NCI-H146 treated with DMSO at 0.1 percent for 48 hours (cell line): ENCODE data around the gene NSUN6.

Experiments used
- DNase-seq: peaks from one replicate; lab custom pipeline; 2025; ENCODE audit not compliant: unreplicated experiment; lab: John Stamatoyannopoulos, UW

Gene NSUN6

DNA sequence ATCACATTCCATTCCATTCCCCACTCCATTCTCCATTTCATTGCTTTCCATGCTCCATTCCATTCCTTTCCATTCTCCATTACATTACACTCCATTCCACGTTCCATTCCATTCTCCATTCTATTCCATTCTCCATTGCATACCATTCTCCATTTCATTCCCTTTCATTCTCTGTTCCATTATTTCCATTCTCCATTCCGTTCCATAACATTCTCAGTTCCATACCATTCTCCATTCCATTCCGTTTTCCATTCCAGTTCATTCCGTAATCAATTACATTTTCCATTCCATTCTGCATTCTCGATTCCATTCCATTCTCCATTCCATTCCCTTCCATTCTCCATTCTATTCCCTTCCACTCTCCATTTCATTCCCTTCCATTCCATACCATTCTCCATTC lies 86.4 kb downstream of the NSUN6 start:
- no peak for DNase-seq

DNA sequence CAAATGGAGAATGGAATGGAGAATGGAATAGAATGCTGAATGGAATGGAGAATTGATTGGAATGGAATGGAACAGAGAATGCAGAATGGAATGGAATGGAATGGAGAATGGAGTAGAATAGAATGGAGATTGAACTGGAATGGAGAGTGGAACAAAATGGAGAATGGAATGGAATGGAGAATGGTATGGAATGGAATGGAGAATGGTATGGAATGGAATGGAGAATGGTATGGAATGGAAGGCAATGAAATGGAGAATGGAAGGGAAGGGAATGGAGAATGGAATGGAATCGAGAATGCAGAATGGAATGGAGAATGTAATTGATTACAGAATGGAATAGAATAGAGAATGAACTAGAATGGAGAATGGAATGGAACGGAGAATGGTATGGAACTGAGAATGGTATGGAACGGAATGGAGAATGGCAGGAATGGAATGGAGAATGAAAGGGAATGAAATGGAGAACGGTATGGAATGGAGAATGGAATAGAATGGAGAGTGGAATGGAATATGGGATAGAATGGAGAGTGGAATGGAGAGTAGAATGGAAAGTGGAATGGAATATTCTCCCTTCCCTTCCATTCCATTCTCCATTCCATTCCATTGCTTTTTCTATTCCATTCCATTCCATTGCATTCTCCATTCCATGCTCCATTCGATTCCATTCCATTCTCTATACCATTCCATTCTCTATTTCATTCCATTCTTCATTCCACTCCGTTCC lies 88.2 kb downstream of the NSUN6 start:
- DNase-seq, result no peak

DNA sequence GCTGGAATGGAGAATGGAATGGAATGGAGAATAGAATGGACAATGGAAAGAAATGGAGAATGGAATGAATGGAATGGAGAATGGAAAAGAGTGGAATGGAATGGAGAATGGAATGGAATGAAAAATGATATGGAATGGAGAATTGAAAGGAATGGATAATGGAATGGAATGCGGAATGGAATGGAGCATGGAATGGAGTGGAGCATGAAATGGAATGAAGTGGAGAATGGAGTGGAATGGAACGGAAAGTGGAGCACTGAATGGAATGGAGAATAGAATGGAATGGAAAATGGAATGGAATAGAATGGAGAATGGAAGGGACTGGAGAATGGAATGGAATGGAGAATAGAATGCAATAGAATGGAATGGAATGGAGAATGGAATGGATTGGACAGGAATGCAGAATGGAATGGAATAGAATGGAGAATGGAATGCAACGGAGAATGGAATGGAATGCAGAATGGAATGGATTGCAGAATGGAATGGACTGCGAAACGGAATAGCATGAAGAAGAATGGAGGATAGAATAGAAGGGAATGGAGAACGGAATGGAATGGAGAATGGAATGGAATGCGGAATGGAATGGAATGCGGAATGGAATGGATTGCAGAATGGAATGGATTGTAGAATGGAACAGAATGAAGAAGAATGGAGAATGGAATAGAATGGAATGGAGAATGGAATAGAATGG lies 89.4 kb downstream of the NSUN6 start:
- DNase-seq, result no peak

DNA sequence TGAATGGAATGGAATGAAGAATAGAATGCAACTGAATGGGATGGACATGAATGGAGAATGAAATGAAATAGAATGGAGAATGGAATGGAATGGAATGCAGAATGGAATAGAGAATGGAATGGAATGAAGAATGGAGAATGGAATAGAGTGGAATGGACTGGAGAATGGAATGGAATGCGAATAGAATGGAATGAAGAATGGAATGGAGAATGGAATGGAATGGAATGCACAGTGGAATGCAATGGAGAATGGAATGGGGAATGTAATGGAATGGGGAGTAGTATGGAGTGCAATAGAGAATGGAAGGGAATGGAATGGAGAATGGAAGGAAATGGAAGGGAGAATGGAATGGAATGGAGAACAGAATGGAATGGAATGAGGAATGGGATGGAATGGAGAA lies 93.4 kb downstream of the NSUN6 start:
- DNase-seq, result no peak

DNA sequence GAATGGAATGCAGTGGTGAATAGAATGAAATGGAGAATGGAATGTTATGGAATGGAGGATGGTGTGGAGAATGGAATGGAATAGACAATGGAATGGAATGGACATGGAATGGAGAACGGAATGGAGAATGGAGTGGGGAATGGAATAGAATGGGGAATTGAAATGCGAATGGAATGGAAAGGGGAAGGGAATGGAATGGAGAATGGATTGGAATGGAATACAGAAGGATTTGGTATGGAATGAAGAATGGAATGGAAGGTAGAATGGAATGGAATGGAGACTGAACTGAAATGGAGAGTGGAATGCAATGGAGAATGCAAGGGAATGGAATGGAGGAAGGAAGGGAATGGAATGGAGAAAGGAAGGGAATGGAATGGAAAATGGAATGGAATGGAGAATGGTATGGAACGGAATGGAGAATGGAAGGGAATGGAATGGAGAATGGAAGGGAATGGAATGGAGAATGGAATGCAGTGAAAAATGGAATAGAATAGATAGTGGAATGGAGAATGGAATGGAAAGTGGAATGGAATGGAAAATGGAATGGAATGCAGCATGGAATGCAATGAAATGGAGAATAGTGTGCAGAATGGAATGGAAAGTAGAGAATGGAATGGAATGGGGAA lies 94.8 kb downstream of the NSUN6 start:
- DNase-seq, result no peak

GRCh38 chr10:18554479-18554878 lies 96.9 kb downstream of the NSUN6 start:
- DNase-seq, result no peak

DNA sequence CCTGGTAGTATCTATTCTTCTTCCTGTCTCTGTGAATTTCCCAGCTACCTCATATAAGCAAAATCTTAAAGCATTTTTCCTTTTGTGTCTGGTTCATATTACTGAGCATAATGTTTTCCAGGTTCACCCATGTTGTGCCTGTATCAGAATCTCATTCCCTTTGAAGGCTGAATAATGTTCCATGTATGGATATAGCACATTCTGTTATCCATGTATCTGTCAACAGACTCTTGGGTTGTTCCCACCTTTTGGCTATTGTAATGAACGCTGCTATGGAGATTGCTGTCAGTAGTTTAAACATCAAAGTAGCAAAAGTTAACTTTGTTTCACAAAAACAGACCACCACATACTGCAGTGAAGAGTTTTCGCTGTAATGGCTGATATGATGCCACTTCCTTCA lies 99.9 kb downstream of the NSUN6 start:
- DNase-seq, result no peak

- no peak for DNase-seq
Measured at GRCh38 chr10:18549105-18549504, 102.3 kb downstream of the NSUN6 start.

DNA sequence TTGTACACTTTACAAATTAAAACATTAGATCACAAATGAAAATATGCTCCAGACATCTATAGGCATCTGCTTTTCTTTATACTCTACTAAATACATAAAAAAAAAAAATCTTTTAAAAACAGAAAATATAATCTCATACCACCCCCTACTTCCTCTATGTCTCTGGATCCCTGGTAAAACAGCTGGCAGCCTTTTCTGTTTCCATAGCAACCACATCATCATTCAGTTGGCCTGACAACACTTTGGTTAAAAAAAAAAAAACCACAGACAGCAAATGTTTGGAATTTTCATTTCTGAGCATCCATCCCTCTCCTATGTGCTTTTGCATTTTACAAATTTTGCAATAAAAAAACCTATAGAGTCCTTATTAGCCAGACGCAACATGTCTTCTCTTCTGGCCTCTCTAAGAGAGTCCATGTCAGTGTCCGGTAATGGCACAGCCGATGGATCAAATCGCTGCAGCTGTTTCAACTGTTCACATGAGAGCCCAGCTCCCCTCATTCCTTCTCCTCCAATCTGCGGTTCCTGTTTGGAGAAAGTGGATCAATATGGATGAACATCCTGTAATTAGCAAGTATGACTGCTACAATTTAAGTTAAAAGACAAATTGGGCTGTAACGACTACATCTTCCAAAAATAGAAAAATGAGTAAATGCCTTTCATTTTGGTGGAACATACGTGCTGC lies 105.6 kb downstream of the NSUN6 start:
- DNase-seq, result no peak

GRCh38 chr10:18542832-18543231 lies 108.6 kb downstream of the NSUN6 start:
- no peak for DNase-seq

- DNase-seq, result no peak
Measured at GRCh38 chr10:18540195-18540594, 111.2 kb downstream of the NSUN6 start.

GRCh38 chr10:18539335-18539734 lies 112.1 kb downstream of the NSUN6 start:
- no peak for DNase-seq

DNA sequence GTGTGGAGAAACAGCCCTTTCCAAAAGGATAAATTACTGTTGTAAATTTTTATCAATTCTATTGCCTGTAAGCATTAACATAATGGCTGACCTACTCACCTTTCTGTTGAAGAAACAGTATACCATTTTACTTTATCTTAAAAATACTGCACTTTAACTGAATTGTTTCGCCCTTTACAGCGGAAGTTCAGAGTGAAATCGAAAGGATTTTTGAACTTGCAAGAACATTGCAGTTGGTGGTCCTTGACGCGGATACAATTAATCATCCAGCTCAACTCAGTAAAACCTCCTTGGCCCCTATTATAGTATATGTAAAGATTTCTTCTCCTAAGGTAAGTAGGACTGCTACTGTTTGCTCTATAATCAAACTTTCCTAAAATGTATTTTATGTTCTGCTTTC lies 117.5 kb downstream of the NSUN6 start:
- no peak for DNase-seq

DNA sequence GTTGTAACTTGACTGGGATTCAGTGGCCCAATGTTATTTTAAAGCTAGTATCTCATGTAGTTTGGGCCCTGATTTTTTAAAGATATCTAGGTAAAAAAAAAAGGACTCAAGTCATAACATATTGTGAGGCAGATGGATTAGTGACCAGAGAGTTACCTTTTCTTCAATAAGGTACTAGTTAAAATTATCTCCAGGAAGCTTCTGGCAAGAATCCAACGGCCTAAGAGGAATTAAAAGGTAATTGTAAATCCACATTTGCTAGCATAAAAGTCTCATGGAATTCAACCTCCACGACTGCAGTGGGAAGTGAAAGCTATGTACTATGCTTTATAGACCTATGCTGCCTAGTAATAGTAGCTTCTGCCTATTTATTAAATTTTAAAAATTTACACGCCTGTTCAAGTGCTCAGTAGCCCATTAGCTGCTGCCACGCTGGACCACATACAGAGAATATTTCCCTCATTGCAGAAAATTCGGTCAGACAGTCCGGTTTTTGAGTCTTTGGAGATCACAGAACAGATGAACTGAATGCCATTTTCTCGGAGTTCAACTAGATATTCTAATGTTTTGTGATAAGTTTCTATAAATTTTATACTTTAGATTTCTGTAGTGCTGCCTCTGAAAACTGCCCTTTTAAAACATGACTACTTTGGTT lies 118.4 kb downstream of the NSUN6 start:
- no peak for DNase-seq

DNA sequence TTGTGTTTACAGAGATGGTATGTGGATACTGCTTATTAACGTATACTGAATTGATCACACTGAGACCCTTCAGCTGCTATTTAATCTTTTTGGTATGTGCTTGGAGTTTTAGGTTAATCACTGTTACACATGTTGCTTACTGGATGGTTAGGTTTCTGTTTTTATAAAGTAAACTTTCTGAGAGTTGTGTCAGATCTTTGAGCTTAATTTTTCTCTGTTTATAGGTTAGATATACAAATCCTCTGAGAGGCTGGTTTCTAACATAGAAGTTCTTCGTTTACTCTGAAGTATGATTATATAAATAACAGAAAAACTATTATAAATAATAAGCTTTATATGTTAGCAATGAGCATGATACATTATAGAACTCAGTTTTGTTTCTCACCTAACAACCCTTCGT lies 123.1 kb downstream of the NSUN6 start:
- DNase-seq, result no peak

DNA sequence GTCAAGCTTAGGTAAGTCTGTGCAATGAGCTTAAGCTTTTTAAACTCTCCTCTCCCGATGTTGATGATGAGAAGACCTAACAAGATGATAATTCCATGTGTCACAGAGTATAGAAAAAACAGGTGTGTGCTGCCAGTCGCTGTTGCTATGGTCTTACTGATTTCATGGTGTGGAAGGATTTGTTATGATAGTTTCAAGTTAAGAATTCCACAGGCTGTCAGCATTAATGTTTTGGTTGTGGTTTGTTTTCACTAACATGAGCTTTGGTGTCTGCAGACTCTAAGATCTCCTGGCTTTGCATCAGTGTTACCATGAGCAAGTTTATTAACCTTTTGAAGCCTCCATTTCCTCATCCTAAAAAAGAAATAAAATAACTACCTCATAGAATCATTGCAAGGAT lies 123.7 kb downstream of the NSUN6 start:
- DNase-seq, result no peak

DNA sequence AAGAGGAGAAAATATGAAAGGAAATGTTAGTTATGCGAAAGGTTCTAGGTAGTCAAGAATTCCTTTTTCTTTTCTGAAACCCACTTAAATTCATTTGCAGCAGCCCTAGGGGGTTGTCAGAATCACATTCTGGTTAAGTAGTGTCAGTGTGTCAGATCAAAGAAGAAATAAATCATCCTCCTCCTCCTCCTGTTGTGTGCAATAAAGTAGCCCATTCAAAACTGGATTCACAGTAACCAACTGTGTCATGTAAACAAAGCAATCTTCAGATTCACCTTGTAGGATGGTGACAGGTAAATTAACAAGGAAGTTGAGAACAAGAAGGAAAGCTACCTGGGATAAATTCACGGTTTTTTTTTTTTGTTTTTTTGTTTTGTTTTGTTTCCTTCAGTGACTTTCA lies 127.5 kb downstream of the NSUN6 start:
- DNase-seq, result no peak

GRCh38 chr10:18523025-18523424 lies 128.4 kb downstream of the NSUN6 start:
- no peak for DNase-seq

DNA sequence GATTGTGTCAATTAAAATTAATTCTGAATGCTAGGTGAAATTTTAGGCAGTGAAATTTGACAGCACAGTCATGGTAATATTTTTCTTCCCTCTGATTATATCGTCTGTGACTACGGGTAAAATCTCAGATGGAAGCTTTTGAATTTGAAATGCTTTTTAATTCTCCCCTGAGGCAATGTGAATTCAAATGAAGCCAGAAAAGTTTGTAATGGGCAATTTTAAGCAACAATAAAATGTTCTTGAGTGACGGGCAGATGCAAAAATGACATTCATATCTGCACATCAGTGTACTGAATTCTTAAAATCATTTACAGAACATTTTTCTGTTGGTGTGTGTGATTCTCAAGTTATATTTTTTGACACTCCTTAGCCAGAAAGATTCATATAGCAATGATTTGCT lies 134.5 kb downstream of the NSUN6 start:
- DNase-seq, result no peak

- DNase-seq, result no peak
Measured at GRCh38 chr10:18514537-18514936, 136.8 kb downstream of the NSUN6 start.

DNA sequence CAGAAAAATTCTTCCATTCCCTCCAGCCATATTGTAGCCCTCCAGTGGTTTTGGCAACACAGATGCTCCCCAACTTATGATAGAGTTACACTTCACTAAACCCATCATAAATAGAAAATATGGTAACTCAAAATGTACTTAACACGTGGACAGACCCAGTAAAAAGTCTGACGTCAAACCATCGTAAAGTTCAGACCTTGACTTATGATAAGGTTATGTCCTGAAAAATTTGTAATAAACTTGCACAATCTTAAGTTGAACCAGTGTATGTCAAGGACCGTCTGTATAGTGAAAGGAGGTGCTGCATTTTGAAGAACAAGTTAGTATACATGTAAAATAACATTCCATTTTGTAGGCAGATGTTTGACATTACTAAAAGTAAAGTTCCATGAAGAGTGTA lies 142.8 kb downstream of the NSUN6 start:
- no peak for DNase-seq
